MM.1S (cell line): Measurements from ENCODE around the gene AP1B1.

Experiments
- DNase-seq: peaks from one replicate; pipeline ENCODE4 v3.0.0-alpha.2; 2015
- H2AFZ ChIP-seq: fragments of 300-600 bp; sonication (generic); 2 replicates; pipeline ENCODE4 v1.6.0; 2016; ENCODE audit warnings: antibody characterized with exemption, low read length
- H3F3A ChIP-seq: fragments of 300-600 bp; sonication (generic); 2 replicates; pipeline ENCODE4 v1.6.1; 2016; ENCODE audit warnings: mild to moderate bottlenecking, antibody characterized with exemption, low read length, moderate library complexity, mixed read lengths; ENCODE audit not compliant: insufficient read depth
- H3K27ac ChIP-seq: fragments of 300-600 bp; sonication (generic); 2 replicates; pipeline ENCODE4 v1.5.1; 2016; ENCODE audit warnings: mild to moderate bottlenecking, low read length
- H3K27me3 ChIP-seq: fragments of 300-600 bp; sonication (generic); replicated peaks from 2 replicates; pipeline ENCODE4 v1.6.0; 2016; ENCODE audit warnings: low read length; ENCODE audit not compliant: insufficient read depth
- H3K36me3 ChIP-seq: fragments of 300-600 bp; sonication (generic); replicated peaks from 2 replicates; pipeline ENCODE4 v1.6.1; 2016; ENCODE audit warnings: mild to moderate bottlenecking, low read length, mixed read lengths; ENCODE audit not compliant: insufficient read depth
- H3K4me1 ChIP-seq: fragments of 300-600 bp; sonication (generic); 2 replicates; pipeline ENCODE4 v1.6.1; 2016; ENCODE audit warnings: low read length, mixed read lengths
- H3K4me2 ChIP-seq: fragments of 300-600 bp; sonication (generic); 2 replicates; pipeline ENCODE4 v1.6.0; 2016; ENCODE audit warnings: low read depth, low read length
- H3K4me3 ChIP-seq: fragments of 300-600 bp; sonication (generic); 2 replicates; pipeline ENCODE4 v1.5.1; 2016; ENCODE audit warnings: low read length, mixed read lengths
- H3K79me2 ChIP-seq: fragments of 300-600 bp; sonication (generic); 2 replicates; pipeline ENCODE4 v1.6.1; 2016; ENCODE audit warnings: mixed run types, low read length, mixed read lengths
- H3K9ac ChIP-seq: fragments of 300-600 bp; sonication (generic); 2 replicates; pipeline ENCODE4 v1.6.1; 2016; ENCODE audit warnings: low read length, mixed read lengths
- H3K9me2 ChIP-seq: fragments of 300-600 bp; sonication (generic); replicated peaks from 2 replicates; pipeline ENCODE4 v1.6.1; 2016; ENCODE audit warnings: mild to moderate bottlenecking, low read length, mixed read lengths; ENCODE audit not compliant: insufficient read depth
- H3K9me3 ChIP-seq: fragments of 300-600 bp; sonication (generic); replicated peaks from 2 replicates; pipeline ENCODE4 v1.6.1; 2016; ENCODE audit warnings: mild to moderate bottlenecking, low read length, mixed read lengths; ENCODE audit not compliant: insufficient read depth
- H4K20me1 ChIP-seq: fragments of 300-600 bp; sonication (generic); 2 replicates; pipeline ENCODE4 v1.6.1; 2016; ENCODE audit warnings: mild to moderate bottlenecking, low read length, moderate library complexity, mixed read lengths; ENCODE audit not compliant: insufficient read depth
- CTCF ChIP-seq: fragments of 300-600 bp; sonication (generic); IDR thresholded peaks from 2 replicates; pipeline ENCODE4 v1.5.1; 2016; ENCODE audit warnings: antibody characterized with exemption, low read length, mixed read lengths
- EZH2 ChIP-seq: fragments of 300-600 bp; sonication (generic); optimal IDR thresholded peaks from 2 replicates; pipeline ENCODE3; 2017; ENCODE audit warnings: low read depth, mild to moderate bottlenecking, antibody characterized with exemption, low read length, mixed read lengths
- EZH2phosphoT487 ChIP-seq: fragments of 300-600 bp; sonication (generic); IDR thresholded peaks from 2 replicates; pipeline ENCODE4 v1.6.1; 2018; ENCODE audit warnings: antibody characterized with exemption, low read length

The AP1B1 gene

GRCh38 chr22:29382580-29383302, 5.6 kb downstream of the AP1B1 start:
- no peaks in the 10 kb centered on the region for H3K27me3 ChIP-seq
- peaks cover 28% of the 10 kb centered on the region for H3K4me1 ChIP-seq
- DNase-seq, result no peak
- H2AFZ ChIP-seq, result no peak overlapping the region
- H3K4me2 ChIP-seq, result no peak overlapping the region
- no peak overlapping the region for H3K27ac ChIP-seq
- peaks cover 22% of the 10 kb centered on the region for H3F3A ChIP-seq
- no peaks in the 10 kb centered on the region for H3K9me2 ChIP-seq
- TF ChIP-seq CTCF (no peak), EZH2phosphoT487 (no peak), EZH2 (no peak)
- H3K9me3 ChIP-seq, result no peaks in the 10 kb centered on the region
- H3K4me3 ChIP-seq, result no peak overlapping the region
- H4K20me1 ChIP-seq, result 0 out of 2 replicates have a peak, but pooled peaks cover 3% of the 10 kb centered on the region
- H3K9ac ChIP-seq, result no peak overlapping the region
- no peaks in the 10 kb centered on the region for H3K36me3 ChIP-seq
- peaks cover 97% of the 10 kb centered on the region for H3K79me2 ChIP-seq

DNA sequence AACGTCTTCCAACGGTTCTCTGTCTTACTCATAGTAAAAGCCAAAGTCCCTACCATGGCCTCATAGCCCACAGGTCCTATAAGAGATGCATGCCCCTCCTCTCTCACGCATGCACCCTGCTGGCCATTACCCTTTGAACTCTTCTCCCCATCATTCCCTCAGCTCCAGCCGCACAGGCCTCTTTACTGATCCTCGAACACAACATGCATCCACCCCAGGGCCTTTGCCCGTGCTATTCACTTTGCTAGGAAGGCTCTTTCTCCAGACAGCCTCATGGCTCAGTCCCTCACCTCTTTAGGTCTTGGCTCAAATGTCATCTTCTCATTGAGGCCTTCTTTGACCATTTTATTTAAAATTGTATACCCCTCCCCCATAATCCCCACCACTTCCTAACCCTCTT, 7.5 kb downstream of the AP1B1 start:
- Histone ChIP-seq H3K36me3 (no peaks in the 10 kb centered on the region), H3K4me1 (peaks cover 25% of the 10 kb centered on the region), H3K4me2 (no peak overlapping the region), H4K20me1 (0 out of 2 replicates have a peak, but pooled peaks cover 3% of the 10 kb centered on the region), H3K9ac (no peak overlapping the region), H3K9me2 (no peaks in the 10 kb centered on the region), H2AFZ (no peak overlapping the region), H3K79me2 (peaks cover 89% of the 10 kb centered on the region), H3K4me3 (no peak overlapping the region), H3K27ac (no peak overlapping the region), H3K9me3 (no peaks in the 10 kb centered on the region), H3K27me3 (no peaks in the 10 kb centered on the region), H3F3A (peaks cover 10% of the 10 kb centered on the region)
- TF ChIP-seq EZH2phosphoT487, result no peak
- TF ChIP-seq CTCF, result no peak
- TF ChIP-seq EZH2, result no peak
- DNase-seq, result no peak

- Histone ChIP-seq H2AFZ (no peak overlapping the region), H3K9me3 (no peaks in the 10 kb centered on the region), H3K9ac (no peak overlapping the region), H3F3A (peaks cover 4% of the 10 kb centered on the region), H3K27me3 (no peaks in the 10 kb centered on the region), H3K27ac (no peak overlapping the region), H3K9me2 (no peaks in the 10 kb centered on the region), H4K20me1 (0 out of 2 replicates have a peak, but pooled peaks cover 3% of the 10 kb centered on the region), H3K79me2 (peaks cover 89% of the 10 kb centered on the region), H3K4me1 (peaks cover 23% of the 10 kb centered on the region), H3K4me3 (no peak overlapping the region), H3K36me3 (no peaks in the 10 kb centered on the region), H3K4me2 (no peak overlapping the region)
- no peak for DNase-seq
- no peak for TF ChIP-seq CTCF
- no peak for TF ChIP-seq EZH2phosphoT487
- no peak for TF ChIP-seq EZH2
Observed at GRCh38 chr22:29380032-29380781, 8.2 kb downstream of the AP1B1 start.
